ENCODE results near the gene FXYD4. TPM values are rescaled to one million over a fixed set of nuclear protein-coding genes. Genes with fewer than 3 reads are reported as not detected.

The FXYD4 gene
- total and polyA plus RNA-seq, 2 of the 8 experiments (the other 6 are each of a cell fraction or from before 2014, with no cell fraction given) = not detected

DNA sequence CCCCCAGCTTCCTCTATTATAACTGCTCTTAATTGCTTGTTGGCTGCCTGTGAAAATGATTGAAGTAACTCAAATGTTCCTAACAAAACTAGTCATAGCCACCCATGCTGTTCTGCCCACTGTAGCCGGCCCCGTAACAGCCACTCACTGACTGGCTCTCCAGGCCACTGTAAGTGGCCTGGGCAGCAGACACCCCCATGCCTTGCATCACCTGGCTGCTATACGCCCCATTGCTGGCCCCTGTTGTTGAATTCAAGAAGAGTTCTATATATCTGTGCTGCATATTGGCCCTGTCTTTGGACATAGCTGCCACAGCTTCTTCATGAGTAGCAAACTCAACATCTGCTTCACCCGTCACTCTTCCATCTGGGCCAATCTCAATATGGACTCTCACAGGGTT is 15.1 kb downstream of the FXYD4 start:
- Histone ChIP-seq H4K91ac (replicated peaks; ENCODE audit: insufficient read length, low read length) (no peak overlapping the region), H2BK120ac (replicated peaks; ENCODE audit: low read depth, low read length) (no peak overlapping the region), H3K56ac (replicated peaks; ENCODE audit: insufficient read length, low read depth, low read length) (no peak overlapping the region), H4K8ac (ENCODE audit: extremely low read depth, insufficient read depth, low read length) (no peak overlapping the region), H2BK12ac (ENCODE audit: low read depth, low read length) (no peak overlapping the region), H3K4ac (replicated peaks; ENCODE audit: insufficient read length, low read depth, low read length) (no peak overlapping the region), H3K18ac (ENCODE audit: extremely low read depth, low read length) (no peak overlapping the region), H3K36me3 (ENCODE audit: control insufficient read depth in 2 of 4, insufficient read depth in 4 of 4, low read length in 3 of 4) (peaks cover 32 to 61% (median 52%) of the 10 kb centered on the region in 4 experiments), H4K20me1 (replicated peaks in 1 of 2; ENCODE audit: control insufficient read depth in 1 of 2, insufficient read depth in 2 of 2, low read length in 2 of 2) (peaks cover 32 to 33% of the 10 kb centered on the region in 2 experiments), H3K79me1 (ENCODE audit: low read depth, low read length) (peaks cover 15% of the 10 kb centered on the region), H3K27ac (ENCODE audit: low read depth, low read length) (no peak overlapping the region), H3K4me2 (ENCODE audit: insufficient read depth in 1 of 2, low read depth in 2 of 2, low read length in 2 of 2) (no peak overlapping the region), H2AK5ac (ENCODE audit: low read depth, low read length) (no peak overlapping the region), H3K9ac (replicated peaks in 1 of 4; ENCODE audit: extremely low read depth in 1 of 4, low read depth in 3 of 4, low read length in 3 of 4) (no peak overlapping the region), H3K23ac (ENCODE audit: insufficient read length) (no peak overlapping the region), H2BK20ac (ENCODE audit: low read length) (no peak overlapping the region), H2BK5ac (ENCODE audit: low read depth, low read length) (no peak overlapping the region), H3K27me3 (replicated peaks in 1 of 4; ENCODE audit: control insufficient read depth in 3 of 4, extremely low read depth in 1 of 4, insufficient read depth in 3 of 4, low read length in 3 of 4) (no peaks in the 10 kb centered on the region), H2BK15ac (ENCODE audit: low read length) (no peak overlapping the region), H3K4me1 (replicated peaks in 1 of 4; ENCODE audit: control insufficient read depth in 3 of 4, insufficient read depth in 4 of 4, low read length in 3 of 4) (no peaks in the 10 kb centered on the region; a peak in 1 of 7 replicates), H3K9me3 (ENCODE audit: insufficient read depth in 2 of 2, low read depth in 1 of 2, low read length in 1 of 2) (no peaks in the 10 kb centered on the region), H3K23me2 (ENCODE audit: low read depth, low read length) (no peaks in the 10 kb centered on the region; the same call in 1 of the 2 replicates), H3K14ac (ENCODE audit: insufficient read length) (no peak overlapping the region), H3K79me2 (ENCODE audit: control insufficient read depth in 1 of 2, insufficient read depth in 2 of 2, low read length in 2 of 2) (peaks cover 8 to 38% of the 10 kb centered on the region in 2 experiments), H3K4me3 (ENCODE audit: extremely low read depth in 1 of 4, insufficient read depth in 2 of 4, low read depth in 3 of 4, low read length in 4 of 4) (no peak overlapping the region), H4K5ac (ENCODE audit: insufficient read length, low read depth, low read length) (no peak overlapping the region), H2AFZ (ENCODE audit: low read length) (no peak overlapping the region)
- CTCF ChIA-PET (ENCODE audit: partially characterized antibody) = interaction anchor here (0.8 to 1.7 kb wide), 5 partner anchors 14 to 94 kb away, joined by 3 to 4 read pairs (median 3); no protein-coding TSS in a partner anchor
- no peak for FAIRE-seq
- TF ChIP-seq TBP (IDR thresholded peaks at IDR 0.05; ENCODE audit: low read depth, low read length) = no peak
- TF ChIP-seq NRF1 (IDR thresholded peaks at IDR 0.05; ENCODE audit: low read depth, low read length) = no peak
- POLR2A ChIA-PET (ENCODE audit: partially characterized antibody) = interaction anchor here (0.6 to 7.5 kb wide), 7 partner anchors 9 to 63 kb away, joined by 3 to 112 read pairs (median 5); no protein-coding TSS in a partner anchor
- DNase-seq (ENCODE audit: low read depth in 1 of 2, low spot score in 2 of 2) = no peak
- 86% methylated on average over 4 of the region's 4 CpGs; no CpG with 5 or more reads in 1 of the 2 experiments for WGBS, 2 experiments (ENCODE audit: extremely low coverage in 1 of 2, insufficient coverage in 1 of 2, insufficient read length in 1 of 2, insufficient replicate concordance in 2 of 2, low coverage in 1 of 2, low lambda C conversion rate in 2 of 2, missing lambda C conversion rate in 1 of 2)

Measured in H1 (cell line).